Hematopoietic multipotent progenitor cell (in vitro differentiated cells): ENCODE results near the gene NLRP6. TPM values are rescaled to one million over a fixed set of nuclear protein-coding genes. Genes with fewer than 3 reads are reported as not detected.
"Not testable (repeated sequence)": the region's sequence is repeated elsewhere in the genome, so short reads cannot be mapped to it uniquely, and the experiment has no call there.

Experiments
- DNase-seq, 3 donors: peaks; one replicate each; pipeline ENCODE4 v3.0.0-alpha.2; 2011 to 2015; ENCODE audit warnings: low read depth in 2 of 3, low spot score in 2 of 3
- total RNA-seq: library from RNA; depleted of rRNA; stranded (reverse); fragments of >200 nt; gene quantifications from one replicate; pipeline ENCODE4 v1.2.3, GENCODE V29; 2012

Gene NLRP6
- total RNA-seq: 0.54 TPM

DNA sequence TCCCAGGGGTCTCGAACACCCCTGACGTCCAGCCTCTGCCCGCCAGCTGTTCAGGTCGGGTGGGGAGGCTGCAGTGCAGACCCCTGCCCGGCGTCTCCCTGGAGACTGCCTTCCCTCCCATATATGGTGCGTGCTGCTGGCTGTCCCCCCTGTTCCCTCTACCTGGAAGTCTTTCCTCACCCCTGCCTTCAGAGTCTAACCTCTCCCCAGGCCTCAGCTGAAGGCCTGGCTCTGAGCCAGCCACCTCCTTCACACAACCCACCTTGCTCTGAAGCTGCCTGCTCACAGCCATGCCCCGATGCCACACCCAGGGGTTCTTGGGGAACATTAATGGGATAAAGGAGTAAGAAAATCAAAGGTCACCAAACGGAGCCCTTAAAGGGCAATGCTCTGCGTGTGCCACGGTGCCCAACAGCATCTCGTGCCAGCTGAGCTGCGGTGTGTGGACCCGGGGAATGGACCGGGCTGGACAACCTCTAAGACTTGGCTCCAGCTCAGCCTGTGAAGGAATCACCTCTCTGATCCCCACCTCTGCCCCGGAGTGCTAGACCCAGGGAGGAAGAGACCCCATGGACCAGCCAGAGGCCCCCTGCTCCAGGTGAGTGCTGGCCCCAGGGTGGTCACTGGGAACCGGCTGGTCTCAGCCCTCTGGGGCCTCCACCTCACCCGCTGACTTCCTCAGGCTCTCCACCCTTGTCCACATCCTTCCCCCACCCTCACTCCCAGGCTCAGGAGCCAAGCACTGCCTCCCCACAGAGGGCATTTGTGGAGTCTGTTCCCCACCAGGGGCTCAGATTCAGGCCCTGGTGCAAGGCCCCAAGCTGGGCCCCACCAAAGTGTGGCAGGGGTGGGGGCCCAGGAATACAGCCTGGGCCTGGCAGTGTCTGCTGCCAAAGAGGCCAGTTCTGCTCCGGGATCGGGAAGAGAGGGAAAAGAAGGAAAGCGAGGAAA, at the start of gene NLRP6:
NLRP6 (plus strand) TSS at position 407 of the 951 bp plus-strand sequence; CDS start at position 570, 163 bp downstream.
- no peak for DNase-seq

DNA sequence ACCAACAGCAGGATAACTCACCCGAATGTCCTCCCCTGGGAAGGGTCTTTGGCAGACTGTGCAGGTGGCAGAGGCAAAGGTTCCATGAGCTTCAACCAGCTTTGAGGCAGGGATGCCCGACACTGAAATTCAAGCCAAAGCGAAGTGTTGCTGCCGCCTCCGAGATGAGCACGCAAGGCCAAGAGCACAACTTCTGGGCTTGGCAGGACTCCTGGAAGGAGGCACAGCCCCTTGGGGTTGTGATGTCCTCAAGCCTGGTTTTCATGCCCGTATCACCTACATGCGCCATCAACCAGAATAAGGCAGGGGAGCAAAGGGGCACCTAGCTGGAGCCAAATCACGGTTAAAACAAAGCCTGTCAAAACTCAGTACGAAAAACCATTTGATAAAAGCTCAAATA, 47.8 kb upstream of the NLRP6 start:
- no peak for DNase-seq

DNA sequence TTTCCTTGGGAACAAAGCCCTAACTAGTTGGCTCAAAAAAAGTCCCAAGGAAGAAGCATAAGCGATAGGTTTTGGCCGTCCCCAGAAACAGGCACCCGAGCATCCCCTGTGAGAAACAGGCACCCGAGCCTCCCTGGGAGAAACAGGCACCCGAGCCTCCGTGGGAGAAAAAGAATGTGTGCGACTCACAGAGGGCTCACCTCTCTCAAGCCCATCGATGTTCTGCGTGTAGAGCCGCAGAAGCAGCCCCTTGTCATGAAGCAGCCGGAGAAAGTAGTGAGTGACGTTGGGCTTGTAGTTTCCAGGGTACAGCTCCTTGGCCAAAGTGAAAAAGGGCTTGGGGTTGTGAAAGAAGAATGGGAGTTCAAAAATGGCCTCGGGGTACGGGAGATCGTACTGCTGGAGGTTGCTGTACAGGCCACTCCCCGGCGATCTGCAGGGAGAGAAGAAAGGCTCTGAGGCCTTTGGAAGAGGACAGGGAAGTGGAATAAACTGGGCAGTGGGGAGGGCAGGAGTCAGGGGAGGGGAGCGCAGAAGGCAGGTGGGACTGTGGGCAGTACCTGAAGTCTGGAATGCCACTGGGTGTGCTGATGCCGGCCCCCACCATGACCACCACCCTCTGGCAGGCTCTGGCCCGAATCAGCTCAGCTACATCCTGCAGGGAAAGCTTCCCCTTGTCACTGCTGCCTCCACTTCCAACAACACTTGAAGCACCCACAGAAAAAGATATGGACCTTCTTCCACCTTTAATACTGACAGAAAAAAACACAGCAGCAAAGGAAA, 45.2 kb upstream of the NLRP6 start:
- DNase-seq: no peak

DNA sequence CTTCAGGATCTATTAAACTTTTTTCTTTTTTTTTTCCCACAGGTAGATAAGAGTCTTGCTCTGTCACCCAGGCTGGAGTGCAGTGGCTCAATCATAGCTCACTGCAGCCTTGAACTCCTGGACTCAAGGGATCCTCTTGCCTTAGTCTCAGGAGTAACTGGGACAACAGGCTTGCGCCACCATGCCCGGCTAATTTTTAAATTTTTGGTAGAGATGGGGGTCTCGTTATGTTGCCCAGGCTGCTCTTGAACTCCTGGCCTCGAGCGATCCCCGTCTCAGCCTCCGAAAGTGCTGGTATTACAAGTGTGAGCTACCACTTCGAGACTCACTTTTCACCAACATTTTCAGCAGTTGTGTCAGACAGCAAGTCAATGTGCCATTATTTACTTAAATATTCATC, 43.0 kb upstream of the NLRP6 start:
- no peak for DNase-seq

DNA sequence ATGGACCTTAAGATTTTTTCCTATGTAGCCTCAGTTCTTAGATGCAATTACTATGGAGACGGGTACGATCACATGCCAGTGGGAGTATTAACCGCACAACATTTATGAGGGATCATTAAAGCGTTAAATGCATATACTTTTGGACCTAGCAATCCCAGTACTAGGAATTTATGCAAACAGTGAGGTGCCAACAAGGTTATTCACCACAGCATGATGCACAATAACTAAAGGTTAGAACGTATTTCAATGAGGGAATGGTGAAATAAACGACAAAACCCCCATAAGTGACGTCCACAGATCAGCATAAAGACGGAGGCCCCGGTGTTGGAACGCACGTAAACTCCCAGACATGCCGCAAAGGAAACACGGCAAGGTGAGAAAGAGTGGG, 42.6 kb upstream of the NLRP6 start:
- peak in 2 of 3 donors; percentile 48 to 50 for DNase-seq

DNA sequence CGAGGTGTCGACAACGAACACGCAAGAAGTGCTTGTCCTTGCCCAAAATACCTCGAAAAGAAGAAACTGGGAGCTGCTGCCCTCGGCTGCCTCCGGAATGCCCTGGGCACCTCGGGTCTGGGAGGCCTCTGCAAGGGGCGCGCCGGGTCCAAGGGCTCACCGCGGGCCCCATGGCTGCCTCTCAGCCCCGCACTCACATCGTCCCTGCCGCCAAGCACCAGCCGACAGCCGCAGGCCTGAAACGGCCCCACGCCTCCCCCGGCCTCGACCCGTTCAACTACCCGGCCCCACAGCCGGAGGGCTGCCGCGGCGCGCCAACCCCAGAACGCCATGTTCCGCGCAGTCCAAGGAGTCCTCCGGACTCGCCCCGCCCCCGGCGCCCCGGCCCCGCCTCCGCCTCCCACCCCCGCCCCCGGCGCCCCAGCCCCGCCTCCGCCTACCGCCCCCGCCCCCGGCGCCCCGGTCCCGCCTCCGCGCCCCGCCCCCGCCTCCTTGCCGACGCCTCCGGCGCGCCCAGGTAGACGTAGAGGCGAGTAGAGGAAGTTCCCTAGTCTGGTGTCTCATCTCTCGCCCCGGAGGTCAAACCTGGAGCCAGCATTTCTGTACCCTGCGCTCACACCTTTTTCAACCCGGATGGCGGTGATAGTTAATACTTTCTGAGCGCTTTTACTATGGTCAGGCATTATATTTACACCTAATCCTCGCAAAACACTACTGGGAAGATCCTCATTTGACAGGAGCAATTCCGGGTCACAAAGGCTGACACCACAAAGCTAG, 42.0 kb upstream of the NLRP6 start, which contains the start of gene SIRT3:
SIRT3 (minus strand) TSS at position 346 of the 777 bp plus-strand sequence; CDS start at position 332, 14 bp downstream.
- DNase-seq: peak; percentile 74 to 90 (median 85)

DNA sequence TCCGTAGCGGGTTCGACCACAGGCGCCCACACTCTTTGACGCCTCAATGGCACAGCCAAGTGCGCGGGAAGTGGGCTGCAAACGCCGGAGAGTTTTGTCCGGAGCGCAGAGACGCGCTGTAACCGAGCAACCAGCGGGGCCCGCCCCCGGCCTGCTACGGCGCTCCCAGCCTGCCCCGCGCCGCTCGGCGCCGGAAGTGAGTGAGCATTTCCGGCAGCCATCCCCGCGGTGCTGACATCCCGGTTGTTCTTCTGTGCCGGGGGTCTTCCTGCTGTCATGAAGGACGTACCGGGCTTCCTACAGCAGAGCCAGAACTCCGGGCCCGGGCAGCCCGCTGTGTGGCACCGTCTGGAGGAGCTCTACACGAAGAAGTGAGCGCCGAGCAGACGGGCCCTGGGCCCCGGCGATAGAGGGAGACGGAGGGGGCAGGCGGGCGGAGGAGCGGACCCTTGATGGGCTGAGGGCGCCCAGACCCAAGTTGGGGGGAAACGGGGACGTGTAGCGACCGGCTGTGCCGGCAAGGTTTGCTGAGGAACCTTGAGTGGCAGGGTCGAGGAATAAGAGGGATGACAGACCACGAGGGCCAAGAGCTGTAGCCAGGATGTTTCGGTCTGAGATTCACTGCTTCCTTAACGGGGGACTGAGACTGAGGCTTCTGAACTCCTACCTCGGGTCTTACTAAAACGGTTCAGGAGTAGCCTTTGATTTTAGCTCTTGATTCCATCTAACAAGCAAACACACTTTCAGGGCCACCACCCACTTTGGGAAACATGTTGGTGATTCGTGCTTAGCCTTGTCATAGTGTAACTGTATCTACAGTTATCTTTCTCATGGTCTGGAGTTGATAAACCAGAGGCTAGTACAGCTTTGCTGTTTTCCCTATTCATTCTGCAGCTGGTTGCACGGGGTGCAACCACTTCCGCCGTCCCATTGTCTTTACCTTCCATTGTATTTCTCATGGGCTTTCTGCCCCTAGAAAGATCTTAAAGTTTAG, 41.1 kb upstream of the NLRP6 start, which contains the start of gene PSMD13:
PSMD13 (plus strand) TSS at position 203 of the 994 bp plus-strand sequence; CDS start at position 277, 74 bp downstream.
- peak; percentile 10 to 89 (median 88) for DNase-seq

DNA sequence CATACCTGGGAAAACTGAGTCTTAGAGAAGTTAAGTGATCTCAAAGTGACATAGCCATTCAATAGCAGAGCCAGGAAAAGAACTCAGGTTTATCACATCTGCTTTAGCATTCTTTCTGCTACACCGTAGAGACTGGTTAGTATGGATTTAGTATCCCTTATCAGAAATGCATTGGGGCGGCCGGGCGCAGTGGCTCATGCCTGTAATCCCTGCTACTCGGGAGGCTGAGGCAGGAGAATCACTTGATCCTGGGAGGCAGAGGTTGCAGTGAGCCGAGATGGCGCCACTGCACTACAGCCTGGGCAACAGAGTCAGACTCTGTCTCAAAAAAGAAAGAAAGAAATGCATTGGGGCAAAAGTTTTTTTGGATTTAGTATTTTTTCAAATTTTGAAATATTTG, 39.9 kb upstream of the NLRP6 start:
- DNase-seq: not testable (repeated sequence)

DNA sequence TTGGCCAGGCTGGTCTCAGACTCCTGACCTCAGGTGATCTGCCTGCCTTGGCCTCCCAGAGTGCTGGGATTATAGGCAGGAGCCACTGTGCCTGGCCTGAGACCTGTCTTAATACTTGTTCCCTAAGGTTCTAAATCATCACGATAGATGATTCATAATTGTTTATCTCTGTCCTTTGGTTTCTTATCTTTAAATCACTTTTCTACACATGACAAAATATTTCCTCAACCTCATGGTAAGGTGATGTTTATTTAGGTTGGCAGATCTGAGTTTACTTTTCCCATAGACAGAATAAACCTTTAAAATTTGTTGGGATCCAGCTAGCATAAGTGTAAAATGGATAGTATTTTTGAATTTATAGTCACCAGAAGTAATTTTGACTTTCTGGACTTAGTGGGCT, 37.9 kb upstream of the NLRP6 start:
- DNase-seq: no peak

DNA sequence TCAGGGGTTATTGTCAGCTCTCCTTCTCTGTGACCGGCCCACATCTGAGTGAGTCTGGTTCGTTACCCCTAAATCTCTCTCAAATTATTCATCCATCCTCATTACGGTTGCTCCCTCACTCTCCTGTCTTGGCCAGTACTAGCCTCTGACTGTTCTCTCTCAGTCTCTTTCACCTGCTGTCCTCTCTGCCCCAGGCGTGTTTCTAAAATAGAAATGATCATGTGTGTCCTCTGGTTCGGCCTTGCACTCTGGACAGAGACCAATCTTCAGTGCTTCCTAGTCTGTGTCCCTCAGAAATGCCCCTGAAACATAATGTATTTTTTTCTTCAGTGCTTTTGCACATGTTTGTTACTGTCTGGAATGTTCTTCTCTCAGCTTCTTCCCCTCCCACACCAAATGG, 36.6 kb upstream of the NLRP6 start:
- DNase-seq: no peak

DNA sequence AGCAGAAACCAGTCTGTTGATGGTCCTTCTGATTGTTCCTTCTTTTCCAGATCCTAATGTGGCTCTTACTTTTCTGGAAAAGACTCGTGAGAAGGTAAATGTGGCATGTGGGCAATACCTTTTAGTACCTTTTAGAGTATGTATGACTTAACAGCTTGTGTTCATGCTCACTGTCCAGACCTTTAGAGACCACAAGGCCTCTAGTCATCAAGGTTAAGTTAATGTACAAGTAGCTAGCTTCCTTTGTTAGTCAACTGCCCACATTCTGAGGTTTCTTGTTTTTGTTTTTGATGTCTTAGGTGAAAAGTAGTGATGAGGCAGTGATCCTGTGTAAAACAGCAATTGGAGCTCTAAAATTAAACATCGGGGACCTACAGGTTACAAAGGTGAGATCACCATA, 33.8 kb upstream of the NLRP6 start:
- no peak for DNase-seq

DNA sequence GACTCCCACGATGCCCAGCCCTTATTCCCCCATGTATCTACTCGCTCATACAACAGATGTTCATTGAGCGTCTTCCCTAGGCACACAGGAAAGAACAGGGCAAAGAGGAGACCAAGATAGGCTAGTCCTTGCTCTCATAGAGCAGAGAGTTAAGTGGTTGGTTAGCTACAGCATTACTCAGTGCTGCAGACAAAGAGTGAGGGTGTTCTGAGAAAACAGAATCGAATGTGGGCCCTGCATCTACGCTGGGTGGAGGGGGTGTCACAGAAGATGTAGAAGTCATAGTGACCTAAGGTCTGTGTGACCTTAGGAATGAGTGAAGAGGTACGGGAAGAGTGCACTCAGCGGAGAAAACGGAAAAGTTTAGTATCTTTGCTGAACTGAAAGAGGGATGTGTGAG, 29.1 kb upstream of the NLRP6 start:
- DNase-seq: no peak

DNA sequence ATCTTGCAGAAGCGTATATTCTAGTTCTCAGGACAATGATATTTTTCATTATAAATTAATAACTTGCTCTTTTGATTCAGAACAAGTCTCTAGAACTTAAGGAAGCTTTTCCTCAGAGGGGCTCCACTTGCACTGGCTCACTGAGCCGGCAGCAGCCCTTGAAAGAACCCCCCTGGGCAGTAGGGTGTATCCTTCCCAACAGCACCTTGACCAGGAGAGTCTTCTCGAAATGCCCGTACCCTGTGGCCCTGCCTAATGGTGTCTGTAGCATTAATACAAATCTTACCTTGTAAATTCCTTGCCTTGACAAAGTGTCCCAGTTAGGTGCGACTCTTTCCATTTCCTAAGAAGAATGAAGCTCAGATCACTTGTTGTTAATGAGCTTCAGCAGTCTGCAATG, 27.9 kb upstream of the NLRP6 start:
- DNase-seq: no peak

DNA sequence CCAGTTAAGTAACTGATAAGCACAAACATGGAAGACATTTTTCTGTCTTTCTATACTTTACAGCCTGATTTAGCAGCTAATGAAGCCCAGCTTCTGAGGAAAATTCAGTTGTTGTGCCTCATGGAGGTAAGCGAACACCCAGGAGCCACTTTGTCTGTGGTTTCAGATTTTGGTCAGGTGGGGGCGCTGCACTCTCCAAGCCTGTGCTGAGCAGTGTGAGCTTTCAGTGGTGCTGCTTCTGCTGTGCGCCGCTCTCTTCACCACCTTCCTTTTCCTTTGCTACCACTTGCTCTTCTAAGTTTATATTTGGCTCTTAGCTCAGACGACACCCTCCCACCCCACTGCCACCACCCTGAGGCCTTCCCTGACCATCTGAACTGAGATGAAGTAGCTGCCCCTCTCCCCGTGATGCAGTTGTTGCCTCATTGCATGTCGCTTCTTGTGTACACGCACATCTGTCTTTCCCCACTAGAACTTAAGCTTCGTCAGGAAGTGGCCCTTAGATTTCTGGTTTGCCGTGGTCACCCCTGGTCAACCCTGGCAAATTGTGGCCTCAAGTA, 27.4 kb upstream of the NLRP6 start:
- DNase-seq: peak; percentile 49 to 78 (median 64)

DNA sequence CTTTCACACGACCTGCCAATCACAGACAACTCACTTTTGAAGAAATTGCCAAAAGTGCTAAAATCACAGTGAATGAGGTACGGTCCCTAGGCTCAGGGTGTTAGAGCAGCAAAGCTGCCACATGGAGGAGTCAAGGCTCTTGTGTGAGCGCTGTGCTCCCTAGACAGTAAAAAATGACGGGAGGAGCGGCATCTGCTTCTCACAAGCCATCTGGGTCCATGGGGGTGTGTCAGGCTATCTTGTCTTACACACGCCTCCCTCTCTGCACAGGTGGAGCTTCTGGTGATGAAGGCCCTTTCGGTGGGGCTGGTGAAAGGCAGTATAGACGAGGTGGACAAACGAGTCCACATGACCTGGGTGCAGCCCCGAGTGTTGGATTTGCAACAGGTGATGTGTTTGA, 26.7 kb upstream of the NLRP6 start:
- DNase-seq: no peak

DNA sequence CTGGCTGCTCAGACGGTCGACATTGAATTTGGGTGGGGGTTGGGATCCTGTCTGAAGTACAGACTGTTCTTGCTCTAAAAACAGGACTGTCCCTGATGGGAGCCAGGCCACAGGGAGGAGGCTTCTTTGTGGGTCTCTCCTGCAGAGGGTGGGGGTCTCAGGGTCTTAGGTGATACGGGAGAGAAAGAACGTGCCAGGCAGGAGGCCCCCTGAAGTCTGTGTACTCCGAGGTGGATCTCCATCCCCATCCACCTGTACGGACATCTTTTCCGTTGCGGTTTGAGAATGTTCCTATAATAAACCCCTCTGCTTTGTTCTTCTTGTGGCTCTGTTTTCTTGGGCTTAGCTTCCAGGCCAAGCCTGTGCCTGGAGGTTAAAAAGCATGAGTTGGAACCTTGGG, 25.5 kb upstream of the NLRP6 start:
- DNase-seq: no peak

DNA sequence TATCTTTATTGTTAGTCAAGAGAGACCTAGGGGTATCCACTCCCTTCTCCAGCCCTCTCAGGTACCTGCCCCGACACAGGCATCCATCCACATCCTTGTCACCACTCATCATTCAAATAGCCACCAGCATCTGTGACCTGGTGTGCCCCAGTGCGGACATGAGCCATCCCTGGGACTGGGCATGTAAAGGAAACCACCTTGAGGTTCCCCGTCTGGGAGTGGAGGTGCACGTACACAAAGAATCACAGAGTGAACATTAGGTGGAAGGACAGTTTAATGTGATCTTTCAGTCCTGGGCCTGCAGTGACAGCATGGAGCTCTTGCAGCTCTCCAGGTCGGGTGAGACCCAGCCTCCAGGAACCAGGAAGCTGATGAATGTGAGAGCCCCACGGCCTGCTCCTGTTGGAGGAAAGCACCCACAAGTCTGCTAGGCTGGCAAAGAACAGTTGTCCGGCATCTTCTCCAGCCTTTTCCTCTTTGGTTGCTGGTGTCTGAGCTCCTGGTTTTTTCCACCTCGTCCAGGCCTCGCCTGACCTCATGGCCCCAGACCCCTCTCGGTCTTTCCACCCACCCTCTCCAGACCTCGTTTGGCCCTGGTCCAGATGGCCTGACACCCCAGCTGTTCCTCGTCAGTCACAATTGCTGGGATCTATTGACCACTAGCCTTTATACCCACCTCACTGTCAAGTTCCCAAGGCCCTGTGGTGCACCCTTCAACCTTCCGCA, 24.9 kb upstream of the NLRP6 start:
- DNase-seq: no peak

DNA sequence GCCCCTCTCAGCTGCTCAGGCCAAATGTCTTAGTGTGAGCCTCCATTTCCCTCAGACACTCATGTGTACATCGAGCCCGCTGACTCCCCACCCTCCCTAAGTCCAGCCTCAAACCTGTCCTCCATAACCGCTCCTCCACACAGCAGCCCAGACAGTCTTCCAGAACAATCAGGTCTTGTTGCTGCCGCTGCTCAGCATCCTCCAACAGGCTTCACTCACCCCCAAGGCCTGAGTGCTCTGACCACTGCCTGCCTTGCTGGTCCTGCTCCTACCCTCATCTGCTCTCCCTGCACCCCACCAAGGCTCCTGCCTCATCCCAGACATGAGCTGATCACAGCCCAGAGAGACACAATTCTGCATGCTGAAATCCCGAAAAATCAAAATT, 24.3 kb upstream of the NLRP6 start:
- no peak for DNase-seq
